ENCODE measurements around the gene MORN4. TPM values are rescaled to one million over a fixed set of nuclear protein-coding genes. Genes with fewer than 3 reads are reported as not detected.
A peak's percentile ranks its signal among the peaks of the same experiment; 100 is the strongest.

The MORN4 gene
- total RNA-seq, 1 experiment from 2014 or later = 11.9 TPM

DNA sequence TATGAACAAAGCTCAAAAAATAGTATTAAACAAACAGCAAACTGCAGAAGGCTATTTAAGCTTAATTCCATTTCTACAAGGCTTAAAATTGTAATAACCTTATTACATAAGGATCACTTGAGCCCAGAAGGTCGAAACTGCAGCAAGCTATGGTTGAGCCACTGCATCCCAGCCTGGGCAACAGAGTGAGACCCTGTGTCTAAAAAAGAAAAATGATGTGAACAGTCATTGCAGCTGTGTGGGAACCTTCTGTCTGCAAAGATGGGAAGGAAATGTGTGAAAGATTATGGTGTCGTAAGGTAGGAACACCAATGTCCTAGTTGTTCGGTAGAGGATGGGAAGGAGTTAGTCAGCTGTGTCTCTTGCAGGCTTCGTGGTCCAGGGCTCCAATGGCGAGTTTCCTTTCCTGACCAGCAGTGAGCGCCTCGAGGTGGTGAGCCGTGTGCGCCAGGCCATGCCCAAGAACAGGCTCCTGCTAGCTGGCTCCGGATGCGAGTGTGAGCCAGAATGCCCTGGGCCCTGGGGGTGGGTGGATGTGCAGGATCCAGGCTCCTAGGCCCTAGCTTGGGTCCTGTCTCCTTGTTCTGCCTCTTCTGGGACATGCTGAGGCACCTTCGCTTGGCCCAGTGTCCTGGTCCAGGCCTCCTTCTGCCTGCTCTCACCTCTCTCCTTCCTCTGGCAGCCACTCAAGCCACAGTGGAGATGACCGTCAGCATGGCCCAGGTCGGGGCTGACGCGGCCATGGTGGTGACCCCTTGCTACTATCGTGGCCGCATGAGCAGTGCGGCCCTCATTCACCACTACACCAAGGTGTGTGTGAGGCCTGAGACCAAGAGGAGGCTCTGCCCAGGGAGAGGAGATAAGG lies 34.7 kb downstream of the MORN4 start:
- no peak overlapping the region for H3T11ph ChIP-seq (ENCODE audit: low read length)
- no peak overlapping the region for H4K8ac ChIP-seq (replicated peaks; ENCODE audit: insufficient read length, low read depth, low read length)
- H3K27me3 ChIP-seq (ENCODE audit: insufficient read depth, low read length) = no peaks in the 10 kb centered on the region
- no peaks in the 10 kb centered on the region; the same call in 1 of the 2 replicates for H3K27me3 Mint-ChIP-seq (ENCODE audit: low read depth)
- H2BK120ac ChIP-seq (ENCODE audit: low read depth, low read length, poor library complexity, severe bottlenecking) = no peak overlapping the region
- H3K18ac ChIP-seq (ENCODE audit: insufficient read length, low read depth, low read length) = no peak overlapping the region
- H3K23ac ChIP-seq (ENCODE audit: insufficient read length, low read depth, low read length) = no peak overlapping the region
- TF ChIP-seq, protein P1, sequence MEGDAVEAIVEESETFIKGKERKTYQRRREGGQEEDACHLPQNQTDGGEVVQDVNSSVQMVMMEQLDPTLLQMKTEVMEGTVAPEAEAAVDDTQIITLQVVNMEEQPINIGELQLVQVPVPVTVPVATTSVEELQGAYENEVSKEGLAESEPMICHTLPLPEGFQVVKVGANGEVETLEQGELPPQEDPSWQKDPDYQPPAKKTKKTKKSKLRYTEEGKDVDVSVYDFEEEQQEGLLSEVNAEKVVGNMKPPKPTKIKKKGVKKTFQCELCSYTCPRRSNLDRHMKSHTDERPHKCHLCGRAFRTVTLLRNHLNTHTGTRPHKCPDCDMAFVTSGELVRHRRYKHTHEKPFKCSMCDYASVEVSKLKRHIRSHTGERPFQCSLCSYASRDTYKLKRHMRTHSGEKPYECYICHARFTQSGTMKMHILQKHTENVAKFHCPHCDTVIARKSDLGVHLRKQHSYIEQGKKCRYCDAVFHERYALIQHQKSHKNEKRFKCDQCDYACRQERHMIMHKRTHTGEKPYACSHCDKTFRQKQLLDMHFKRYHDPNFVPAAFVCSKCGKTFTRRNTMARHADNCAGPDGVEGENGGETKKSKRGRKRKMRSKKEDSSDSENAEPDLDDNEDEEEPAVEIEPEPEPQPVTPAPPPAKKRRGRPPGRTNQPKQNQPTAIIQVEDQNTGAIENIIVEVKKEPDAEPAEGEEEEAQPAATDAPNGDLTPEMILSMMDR (conservative IDR thresholded peaks at IDR 0.05) = no peak
- no peaks in the 10 kb centered on the region for H3K9me3 Mint-ChIP-seq
- H3K4ac ChIP-seq (ENCODE audit: low read depth, low read length) = no peak overlapping the region
- no peaks in the 10 kb centered on the region for H3K36me3 Mint-ChIP-seq (ENCODE audit: insufficient read depth in 1 of 3, low read depth in 3 of 3)
- DNase-seq = no peak
- H3K27ac ChIP-seq (ENCODE audit: insufficient read length, low read depth, low read length) = no peak overlapping the region
- no peaks in the 10 kb centered on the region for H3K9me3 ChIP-seq (ENCODE audit: control insufficient read depth, low read depth, low read length)
- no peaks in the 10 kb centered on the region for H3K4me1 ChIP-seq (ENCODE audit: insufficient read depth, low read length)
- H3K4me1 Mint-ChIP-seq = peaks cover 6 to 11% of the 10 kb centered on the region in 2 experiments; a peak in 3 of 4 replicates
- no peak overlapping the region for H4K5ac ChIP-seq (ENCODE audit: insufficient read length, low read depth, low read length)
- H2BK15ac ChIP-seq (ENCODE audit: low read depth, low read length) = no peak overlapping the region
- no peak overlapping the region for H2AK5ac ChIP-seq (ENCODE audit: insufficient read length, low read length)
- H2BK12ac ChIP-seq (ENCODE audit: insufficient read length, low read depth, low read length) = no peak overlapping the region
- no CpG with 5 or more reads among the region's 19 CpGs for WGBS (ENCODE audit: extremely low coverage, insufficient read length, low lambda C conversion rate)
- no peak overlapping the region for H3K4me2 ChIP-seq (ENCODE audit: insufficient read depth, insufficient read length, low read length)
- H3K79me1 ChIP-seq (ENCODE audit: insufficient read depth, low read depth, low read length, poor library complexity, severe bottlenecking) = no peaks in the 10 kb centered on the region
- H3K4me3 Mint-ChIP-seq = no peak overlapping the region
- no peak overlapping the region for H2AFZ ChIP-seq (ENCODE audit: low read length)
- H3K9ac ChIP-seq (ENCODE audit: extremely low read depth, insufficient read length, low read length) = no peak overlapping the region
- H3K14ac ChIP-seq (ENCODE audit: insufficient read depth, low read length) = no peak overlapping the region; the same call in 1 of the 2 replicates
- no peak overlapping the region for H4K91ac ChIP-seq (ENCODE audit: insufficient read length, low read depth, low read length)
- no peak overlapping the region for H2BK5ac ChIP-seq (ENCODE audit: insufficient read length, low read length)
- no peaks in the 10 kb centered on the region for H4K20me1 ChIP-seq (ENCODE audit: control insufficient read depth, insufficient read depth, insufficient read length)
- H3K23me2 ChIP-seq (ENCODE audit: insufficient read length, low read depth, low read length, poor library complexity, severe bottlenecking) = no peaks in the 10 kb centered on the region
- no peak overlapping the region for H2BK20ac ChIP-seq (ENCODE audit: low read depth, low read length, poor library complexity, severe bottlenecking)
- no peak overlapping the region for H3K56ac ChIP-seq (ENCODE audit: insufficient read length, low read depth, low read length)
- peak overlapping the region in 2 of 3 experiments; percentile 9 to 15; a peak in 1 of 7 replicates for H3K27ac Mint-ChIP-seq
- H3K79me2 ChIP-seq (ENCODE audit: insufficient read depth, low read length) = no peaks in the 10 kb centered on the region

All from H9 (cell line).